A549 treated with ZK216348 at 1 μM for 4 hours (cell line): ENCODE measurements around the gene TMEM236. TPM values are rescaled to one million over a fixed set of nuclear protein-coding genes. Genes with fewer than 3 reads are reported as not detected.

Experiments used
- total RNA-seq: library from RNA; stranded (reverse); fragments of 200-300 nt; extraction: Qiagen RNA extraction; gene quantifications from 5 replicates; pipeline ENCODE4 v1.2.3, GENCODE V29; 2022; ENCODE audit warnings: low read depth

TMEM236 gene
- total RNA-seq, result 0.04 to 0.09 TPM (median 0.05 TPM) in 5 replicates

GRCh38 chr10:17751781-17752445, at the start of gene TMEM236:
TSS of gene TMEM236 (plus strand) at chr10:17752201. CDS start at chr10:17752296, 95 bp downstream.

GRCh38 chr10:17808971-17809841, 57.2 kb downstream of the TMEM236 start, which contains the start of gene MRC1:
TSS of gene MRC1 (plus strand) at chr10:17809348. CDS start at chr10:17809466, 118 bp downstream.

Other genes with a start within 250 kb of the TMEM236 start
- gene HACD1, start 134.8 kb upstream of the TMEM236 start, total RNA-seq, result 40.1 to 60.5 TPM (median 55.2 TPM) in 5 replicates
- 21.0 to 29.0 TPM (median 25.7 TPM) in 5 replicates for gene STAM, start 108.0 kb upstream of the TMEM236 start, total RNA-seq
- not detected in 5 replicates for gene MRC1, start 57.1 kb downstream of the TMEM236 start, total RNA-seq
- gene SLC39A12, start 199.7 kb downstream of the TMEM236 start, total RNA-seq, result not detected in 5 replicates